Bronchial epithelial cell (primary cell): Measurements from ENCODE around the gene PCBP4. TPM values are rescaled to one million over a fixed set of nuclear protein-coding genes. Genes with fewer than 3 reads are reported as not detected.
A peak's percentile ranks its signal among the peaks of the same experiment; 100 is the strongest.

Experiments
- DNase-seq: peaks from one replicate; pipeline ENCODE4 v3.0.0-alpha.2; 2010; ENCODE audit warnings: low read depth
- FAIRE-seq: peaks from 2 replicates; lab custom pipeline; 2011; peaks lifted over from hg19 to GRCh38; lab: Jason Lieb, UNC
- H3K27me3 ChIP-seq: 2 replicates; pipeline ENCODE4 v1.5.1; 2011; ENCODE audit warnings: low read length; ENCODE audit not compliant: control insufficient read depth, insufficient read depth
- H3K36me3 ChIP-seq: 2 replicates; pipeline ENCODE4 v1.5.1; 2011; ENCODE audit warnings: low read length; ENCODE audit not compliant: control insufficient read depth, insufficient read depth
- H3K4me3 ChIP-seq: 2 replicates; pipeline ENCODE4 v1.5.1; 2011; ENCODE audit warnings: mild to moderate bottlenecking, low read depth, low read length, control low read depth
- CTCF ChIP-seq: IDR thresholded peaks from 2 replicates; pipeline ENCODE4 v1.5.1; 2011; ENCODE audit warnings: mild to moderate bottlenecking, moderate library complexity, low read length, control low read depth, inconsistent platforms; ENCODE audit not compliant: insufficient read depth, severe bottlenecking
- total RNA-seq: library from RNA; depleted of rRNA; stranded (reverse); fragments of >200 nt; gene quantifications from 2 replicates; pipeline ENCODE4 v1.2.1, GENCODE V29; 2014

Gene PCBP4
- total RNA-seq, 1 donor from 2014 or later: 15.3 TPM

- no peak overlapping the region for H3K4me3 ChIP-seq
- H3K27me3 ChIP-seq: no peaks in the 10 kb centered on the region
- TF ChIP-seq CTCF: no peak
- H3K36me3 ChIP-seq: peaks cover 2% of the 10 kb centered on the region
- peak; percentile 22 for DNase-seq
- FAIRE-seq: no peak
Measured at GRCh38 chr3:51970606-51971300, 3.5 kb upstream of the PCBP4 start.

DNA sequence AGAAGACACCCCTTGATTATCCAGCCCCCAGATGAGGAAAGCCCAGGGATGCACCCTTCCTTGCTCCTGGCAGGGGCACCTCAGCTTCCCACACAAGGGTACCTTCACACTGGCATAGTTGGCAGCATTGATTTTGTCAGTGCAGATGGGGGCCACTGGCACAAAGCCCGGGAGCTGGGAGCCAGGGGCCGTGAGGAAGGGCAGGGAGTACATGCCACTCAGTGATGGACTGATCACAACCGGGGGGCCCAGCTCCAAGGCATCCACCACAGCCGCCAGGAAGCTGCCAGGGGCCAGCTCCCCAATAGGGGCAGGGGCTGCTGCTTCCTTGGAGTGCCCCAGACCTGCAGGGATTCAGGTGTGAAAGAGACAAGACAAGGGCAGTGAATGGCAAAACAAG lies 2.6 kb upstream of the PCBP4 start:
- FAIRE-seq (no peak), DNase-seq (no peak)
- TF ChIP-seq CTCF: no peak
- Histone ChIP-seq H3K4me3 (no peak overlapping the region), H3K36me3 (peaks cover 2% of the 10 kb centered on the region), H3K27me3 (no peaks in the 10 kb centered on the region)

GRCh38 chr3:51968883-51969678 lies 1.8 kb upstream of the PCBP4 start:
- H3K4me3 ChIP-seq: no peak overlapping the region
- H3K36me3 ChIP-seq: peaks cover 2% of the 10 kb centered on the region
- TF ChIP-seq CTCF: no peak
- DNase-seq (no peak), FAIRE-seq (no peak)
- no peaks in the 10 kb centered on the region for H3K27me3 ChIP-seq

DNA sequence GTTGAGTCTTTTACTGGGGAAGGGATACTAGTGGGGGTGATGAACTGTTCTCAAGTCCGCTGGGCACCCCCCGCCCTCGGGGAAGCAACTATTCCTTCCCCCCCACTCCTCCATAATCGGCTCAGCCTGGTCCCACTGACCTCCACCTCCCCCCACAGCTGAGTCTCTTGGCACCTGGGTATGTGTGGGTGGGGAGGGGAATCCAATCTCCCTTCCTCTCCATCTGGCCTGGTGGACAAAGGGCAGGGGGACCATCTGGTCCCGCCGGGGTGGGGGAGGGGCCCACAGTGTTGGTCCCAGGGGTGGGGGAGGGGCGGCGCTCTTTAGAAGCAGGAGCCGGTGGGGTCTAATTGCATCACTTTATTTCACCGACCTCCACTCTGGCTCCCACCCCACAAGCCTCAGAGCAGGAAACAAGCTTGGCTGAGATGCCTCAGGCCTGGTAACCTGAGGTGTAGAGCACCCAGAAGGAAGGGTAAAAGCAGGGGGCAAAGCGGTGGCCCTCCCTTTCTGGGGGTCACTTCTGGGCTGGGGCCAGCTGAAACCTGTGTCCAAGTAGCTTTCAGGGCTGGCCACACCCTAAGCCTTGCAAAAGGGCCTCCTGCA lies 1.0 kb upstream of the PCBP4 start:
- no peak for DNase-seq
- Histone ChIP-seq H3K4me3 (peak overlapping the region; percentile 52), H3K36me3 (peaks cover 2% of the 10 kb centered on the region), H3K27me3 (no peaks in the 10 kb centered on the region)
- no peak for TF ChIP-seq CTCF
- no peak for FAIRE-seq

DNA sequence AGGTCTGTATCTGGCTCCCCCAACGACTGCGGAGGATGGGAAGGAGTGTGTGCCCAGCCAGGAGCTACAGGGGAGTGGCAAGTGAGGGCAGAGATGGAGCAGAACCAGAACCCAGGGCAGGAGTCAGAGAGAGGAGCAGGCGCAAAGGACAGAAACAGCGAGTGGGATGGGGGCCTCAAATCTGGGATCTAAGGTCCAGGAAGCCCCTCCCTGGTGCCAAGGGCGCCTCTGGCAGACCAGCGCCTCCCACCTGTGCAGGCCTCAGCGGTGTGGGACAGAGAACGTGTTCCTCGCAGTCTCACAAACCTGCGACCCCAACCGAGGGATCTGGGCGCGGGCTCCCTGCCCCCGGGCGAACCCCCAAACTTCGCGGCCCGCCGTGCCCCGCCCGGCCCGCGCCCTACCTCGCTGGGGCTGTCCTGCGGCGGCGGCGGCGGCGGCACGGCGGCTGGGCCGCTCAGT lies 301 bp downstream of the PCBP4 start:
- no peak for FAIRE-seq
- TF ChIP-seq CTCF: no peak

More for the DNA sequence above, 301 bp downstream of the PCBP4 start:
- no peak for DNase-seq
- peak overlapping the region; percentile 52 for H3K4me3 ChIP-seq
- peaks cover 2% of the 10 kb centered on the region for H3K36me3 ChIP-seq
- H3K27me3 ChIP-seq: no peaks in the 10 kb centered on the region
